CD14-positive monocyte (primary cell): ENCODE data around the gene PDE4D. TPM values are rescaled to one million over a fixed set of nuclear protein-coding genes. Genes with fewer than 3 reads are reported as not detected.

Experiments
- DNase-seq, 3 donors: peaks; one replicate each; pipeline ENCODE4 v3.0.0-alpha.2; 2011 to 2022
- H2AFZ ChIP-seq: 2 replicates; pipeline ENCODE4 v1.6.0; 2012; ENCODE audit warnings: mild to moderate bottlenecking, low read depth, low read length, inconsistent platforms; ENCODE audit not compliant: insufficient read depth, poor library complexity, severe bottlenecking
- H3K27ac ChIP-seq, 2 donors: 1 replicate in 1 of 2; 2 replicates in 1 of 2; pipeline ENCODE4 v1.5.1; 2012 to 2013; ENCODE audit warnings: low read length in 2 of 2, control low read depth in 1 of 2, inconsistent platforms in 1 of 2, low read depth in 1 of 2, mild to moderate bottlenecking in 1 of 2
- H3K27me3 ChIP-seq, 2 donors: one replicate each; pipeline versions ENCODE4 v1.6.0 to v1.6.1; 2011 to 2013; ENCODE audit warnings: low read length in 2 of 2; ENCODE audit not compliant: control insufficient read depth in 2 of 2, insufficient read depth in 2 of 2
- H3K36me3 ChIP-seq, 2 donors: replicated peaks in 1 of 2; 1 replicate in 1 of 2; 2 replicates in 1 of 2; pipeline versions ENCODE4 v1.5.1 to v1.6.1; 2012 to 2013; ENCODE audit warnings: low read length in 2 of 2, control low read depth in 1 of 2, inconsistent platforms in 1 of 2, mild to moderate bottlenecking in 1 of 2; ENCODE audit not compliant: insufficient read depth in 2 of 2, control insufficient read depth in 1 of 2
- H3K4me1 ChIP-seq, 2 donors: 1 replicate in 1 of 2; 2 replicates in 1 of 2; pipeline versions ENCODE4 v1.5.1 to v1.6.1; 2012 to 2013; ENCODE audit warnings: low read length in 2 of 2, control low read depth in 1 of 2, inconsistent platforms in 1 of 2, mild to moderate bottlenecking in 1 of 2, moderate library complexity in 1 of 2; ENCODE audit not compliant: insufficient read depth in 2 of 2, control insufficient read depth in 1 of 2
- H3K4me2 ChIP-seq: replicated peaks from 2 replicates; pipeline ENCODE3; 2012; ENCODE audit warnings: low read length, moderate library complexity, mild to moderate bottlenecking; ENCODE audit not compliant: poor library complexity, severe bottlenecking; ENCODE audit errors: extremely low read depth
- H3K4me3 ChIP-seq, 3 experiments: fragments of 200-600 bp in 1 of 3; sonication (generic) in 1 of 3; replicated peaks in 1 of 3; 1 replicate in 2 of 3; 2 replicates in 1 of 3; pipeline ENCODE4 v1.5.1; 2011 to 2013; ENCODE audit warnings: low read length in 3 of 3, mild to moderate bottlenecking in 3 of 3, control low read depth in 2 of 3, low read depth in 2 of 3, inconsistent platforms in 1 of 3, moderate library complexity in 1 of 3
- H3K79me2 ChIP-seq: 2 replicates; pipeline ENCODE4 v1.6.0; 2012; ENCODE audit warnings: mild to moderate bottlenecking, control low read depth, inconsistent platforms, low read length, moderate library complexity; ENCODE audit not compliant: insufficient read depth
- H3K9ac ChIP-seq: 2 replicates; pipeline ENCODE4 v1.6.0; 2017; ENCODE audit warnings: low read length, mild to moderate bottlenecking; ENCODE audit not compliant: insufficient read depth, poor library complexity, severe bottlenecking
- H3K9me3 ChIP-seq, 2 donors: replicated peaks in 1 of 2; 1 replicate in 1 of 2; 2 replicates in 1 of 2; pipeline versions ENCODE4 v1.5.1 to v1.6.1; 2012 to 2013; ENCODE audit warnings: low read length in 2 of 2, control low read depth in 1 of 2; ENCODE audit not compliant: control insufficient read depth in 1 of 2, insufficient read depth in 1 of 2
- H4K20me1 ChIP-seq: 2 replicates; pipeline ENCODE4 v1.6.0; 2012; ENCODE audit warnings: mild to moderate bottlenecking, low read length, control low read depth, moderate library complexity; ENCODE audit not compliant: insufficient read depth
- H3K27ac Mint-ChIP-seq, 7 donors: one replicate each; pipeline ENCODE4 v1.8.0; 2020; ENCODE audit warnings: mild to moderate bottlenecking in 7 of 7, mixed read lengths in 7 of 7, moderate library complexity in 6 of 7, inconsistent platforms in 2 of 7
- H3K27me3 Mint-ChIP-seq, 3 donors: one replicate each; pipeline ENCODE4 v1.8.0; 2021 to 2022; ENCODE audit warnings: low read depth in 3 of 3, mild to moderate bottlenecking in 3 of 3, mixed read lengths in 3 of 3, moderate library complexity in 3 of 3, inconsistent platforms in 1 of 3
- H3K36me3 Mint-ChIP-seq, 2 donors: one replicate each; pipeline ENCODE4 v1.8.0; 2020; ENCODE audit warnings: mixed read lengths in 2 of 2, inconsistent platforms in 1 of 2, mild to moderate bottlenecking in 1 of 2
- H3K4me1 Mint-ChIP-seq: one replicate; pipeline ENCODE4 v1.8.0; 2020; ENCODE audit warnings: mild to moderate bottlenecking, mixed read lengths
- H3K4me3 Mint-ChIP-seq, 2 donors: one replicate each; pipeline ENCODE4 v1.8.0; 2020; ENCODE audit warnings: mild to moderate bottlenecking in 2 of 2, mixed read lengths in 2 of 2, moderate library complexity in 1 of 2
- H3K9me3 Mint-ChIP-seq, 7 donors: one replicate each; pipeline ENCODE4 v1.8.0; 2020 to 2022; ENCODE audit warnings: mixed read lengths in 7 of 7, mild to moderate bottlenecking in 6 of 7, moderate library complexity in 6 of 7, inconsistent platforms in 2 of 7
- WGBS: methylation state at CpG from one replicate; pipeline ENCODE4 v1.1.5; 2013; ENCODE audit warnings: missing lambda C conversion rate; ENCODE audit not compliant: insufficient coverage; 5-methylcytosine and 5-hydroxymethylcytosine counted together
- intact Hi-C, 2 donors: fragments of 100-400 bp; cut with micrococcal nuclease; formaldehyde crosslinking; loops; one replicate each; pipeline versions ENCODE4 v1.15.0 to v1.15.1; 2023
- polyA plus RNA-seq, 3 donors: library from polyadenylated mRNA; depleted of rRNA in 1 of 3; unstranded in 2 of 3; stranded (reverse) in 1 of 3; fragments of 300-500 nt in 2 of 3; fragments of >200 nt in 1 of 3; fragmentation: Illumina TruSeq in 2 of 3; gene quantifications; 1 replicate in 2 of 3; 2 replicates in 1 of 3; pipeline ENCODE4 v1.2.3, GENCODE V29; 2012 to 2021
- TF ChIP-seq, protein P1 (sequence below): fragments of 200-600 bp; IDR thresholded peaks from one replicate; pipeline ENCODE4 v1.8.0; 2022; ENCODE audit warnings: antibody characterized with exemption, mild to moderate bottlenecking

The PDE4D gene
- polyA plus RNA-seq, 3 donors = 1.9 to 3.4 (median 2.8) TPM

GRCh38 chr5:59097712-59098111 lies 795.8 kb downstream of the PDE4D start:
- Histone ChIP-seq H3K4me1 (no peaks in the 10 kb centered on the region), H2AFZ (no peak overlapping the region), H3K4me3 (no peak overlapping the region), H3K27ac (no peak overlapping the region), H4K20me1 (no peaks in the 10 kb centered on the region), H3K79me2 (no peaks in the 10 kb centered on the region), H3K9me3 (no peaks in the 10 kb centered on the region), H3K27me3 (no peaks in the 10 kb centered on the region), H3K36me3 (no peaks in the 10 kb centered on the region), H3K9ac (no peak overlapping the region), H3K4me2 (no peak overlapping the region)
- TF ChIP-seq, protein P1, sequence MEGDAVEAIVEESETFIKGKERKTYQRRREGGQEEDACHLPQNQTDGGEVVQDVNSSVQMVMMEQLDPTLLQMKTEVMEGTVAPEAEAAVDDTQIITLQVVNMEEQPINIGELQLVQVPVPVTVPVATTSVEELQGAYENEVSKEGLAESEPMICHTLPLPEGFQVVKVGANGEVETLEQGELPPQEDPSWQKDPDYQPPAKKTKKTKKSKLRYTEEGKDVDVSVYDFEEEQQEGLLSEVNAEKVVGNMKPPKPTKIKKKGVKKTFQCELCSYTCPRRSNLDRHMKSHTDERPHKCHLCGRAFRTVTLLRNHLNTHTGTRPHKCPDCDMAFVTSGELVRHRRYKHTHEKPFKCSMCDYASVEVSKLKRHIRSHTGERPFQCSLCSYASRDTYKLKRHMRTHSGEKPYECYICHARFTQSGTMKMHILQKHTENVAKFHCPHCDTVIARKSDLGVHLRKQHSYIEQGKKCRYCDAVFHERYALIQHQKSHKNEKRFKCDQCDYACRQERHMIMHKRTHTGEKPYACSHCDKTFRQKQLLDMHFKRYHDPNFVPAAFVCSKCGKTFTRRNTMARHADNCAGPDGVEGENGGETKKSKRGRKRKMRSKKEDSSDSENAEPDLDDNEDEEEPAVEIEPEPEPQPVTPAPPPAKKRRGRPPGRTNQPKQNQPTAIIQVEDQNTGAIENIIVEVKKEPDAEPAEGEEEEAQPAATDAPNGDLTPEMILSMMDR = no peak
- H3K36me3 Mint-ChIP-seq = no peaks in the 10 kb centered on the region
- H3K4me3 Mint-ChIP-seq = no peak overlapping the region
- DNase-seq = no peak
- H3K27ac Mint-ChIP-seq = no peak overlapping the region
- no peaks in the 10 kb centered on the region for H3K27me3 Mint-ChIP-seq
- intact Hi-C loops = no loop called here
- peaks cover 0 to 2% (median 0%) of the 10 kb centered on the region in 7 donors for H3K9me3 Mint-ChIP-seq
- H3K4me1 Mint-ChIP-seq = no peaks in the 10 kb centered on the region

DNA sequence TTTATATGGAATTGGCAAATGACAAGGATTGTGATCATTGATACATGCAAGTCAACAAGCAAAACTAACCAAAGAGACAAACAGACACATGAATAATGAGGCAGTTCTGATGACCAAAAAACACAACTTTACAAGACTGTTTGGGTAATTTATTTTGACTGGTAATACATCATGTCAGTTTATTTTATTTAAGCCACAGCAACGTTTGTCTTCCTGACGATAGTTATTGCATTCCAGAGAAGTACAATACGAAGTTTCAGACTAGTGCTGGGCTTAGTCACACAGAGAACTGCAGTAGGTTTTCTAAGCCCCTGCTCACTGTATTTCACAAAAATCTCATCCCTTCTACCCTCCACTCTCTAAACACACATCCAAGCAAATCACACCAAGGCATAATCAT lies 796.4 kb downstream of the PDE4D start:
- Histone ChIP-seq H3K36me3 (no peaks in the 10 kb centered on the region), H4K20me1 (no peaks in the 10 kb centered on the region), H3K9ac (no peak overlapping the region), H3K9me3 (no peaks in the 10 kb centered on the region), H3K4me2 (no peak overlapping the region), H3K27me3 (no peaks in the 10 kb centered on the region), H3K4me1 (no peaks in the 10 kb centered on the region), H3K4me3 (no peak overlapping the region), H3K27ac (no peak overlapping the region), H2AFZ (no peak overlapping the region), H3K79me2 (no peaks in the 10 kb centered on the region)
- no peak for DNase-seq
- intact Hi-C loops = no loop called here
- Mint-ChIP-seq H3K36me3 (no peaks in the 10 kb centered on the region), H3K4me1 (no peaks in the 10 kb centered on the region), H3K27ac (no peak overlapping the region), H3K4me3 (no peak overlapping the region), H3K27me3 (no peaks in the 10 kb centered on the region), H3K9me3 (peaks cover 0 to 2% (median 0%) of the 10 kb centered on the region in 7 donors)
- 87% methylated on average over 3 of the region's 3 CpGs for WGBS
- TF ChIP-seq, protein P1 = no peak
